Measurements from ENCODE around the gene MAST4.

The MAST4 gene

GRCh38 chr5:66645039-66645438 is 48.8 kb downstream of the MAST4 start:
- Histone ChIP-seq H3K4me3 (no peak overlapping the region), H3K27ac (no peak overlapping the region), H3K9me3 (ENCODE audit: low read depth, low read length) (no peaks in the 10 kb centered on the region), H3K9ac (ENCODE audit: insufficient read length) (no peak overlapping the region), H3K36me3 (ENCODE audit: insufficient read depth, low read length) (no peaks in the 10 kb centered on the region)
- no peak for DNase-seq (ENCODE audit: low read depth, low spot score)
- no peak for TF ChIP-seq POLR2AphosphoS5 (IDR thresholded peaks at IDR 0.05; ENCODE audit: borderline replicate concordance, low read depth, low read length)
- no peak for TF ChIP-seq EZH2 (IDR thresholded peaks at IDR 0.05)
- TF ChIP-seq FOXP2 (optimal IDR thresholded peaks at IDR 0.05; ENCODE audit: control extremely low read depth, extremely low read length, insufficient read depth), result no peak

GRCh38 chr5:66646570-66646969 is 50.4 kb downstream of the MAST4 start:
- Histone ChIP-seq H3K9me3 (ENCODE audit: low read depth, low read length) (no peaks in the 10 kb centered on the region), H3K36me3 (ENCODE audit: insufficient read depth, low read length) (no peaks in the 10 kb centered on the region), H3K4me3 (no peak overlapping the region), H3K27ac (no peak overlapping the region), H3K9ac (ENCODE audit: insufficient read length) (no peak overlapping the region)
- no peak for TF ChIP-seq EZH2 (IDR thresholded peaks at IDR 0.05)
- TF ChIP-seq FOXP2 (optimal IDR thresholded peaks at IDR 0.05; ENCODE audit: control extremely low read depth, extremely low read length, insufficient read depth), result no peak
- no peak for TF ChIP-seq POLR2AphosphoS5 (IDR thresholded peaks at IDR 0.05; ENCODE audit: borderline replicate concordance, low read depth, low read length)
- DNase-seq (ENCODE audit: low read depth, low spot score), result no peak

GRCh38 chr5:66647146-66647856 is 51.1 kb downstream of the MAST4 start:
- Histone ChIP-seq H3K9me3 (ENCODE audit: low read depth, low read length) (no peaks in the 10 kb centered on the region), H3K9ac (ENCODE audit: insufficient read length) (no peak overlapping the region), H3K4me3 (no peak overlapping the region), H3K36me3 (ENCODE audit: insufficient read depth, low read length) (no peaks in the 10 kb centered on the region), H3K27ac (no peak overlapping the region)
- TF ChIP-seq EZH2 (IDR thresholded peaks at IDR 0.05) (no peak), POLR2AphosphoS5 (IDR thresholded peaks at IDR 0.05; ENCODE audit: borderline replicate concordance, low read depth, low read length) (no peak), FOXP2 (optimal IDR thresholded peaks at IDR 0.05; ENCODE audit: control extremely low read depth, extremely low read length, insufficient read depth) (no peak)
- no peak for DNase-seq (ENCODE audit: low read depth, low spot score)

GRCh38 chr5:66652818-66653217 is 56.6 kb downstream of the MAST4 start:
- no peak overlapping the region for H3K27ac ChIP-seq
- H3K9ac ChIP-seq (ENCODE audit: insufficient read length), result no peak overlapping the region
- H3K9me3 ChIP-seq (ENCODE audit: low read depth, low read length), result no peaks in the 10 kb centered on the region
- H3K36me3 ChIP-seq (ENCODE audit: insufficient read depth, low read length), result no peaks in the 10 kb centered on the region
- H3K4me3 ChIP-seq, result no peak overlapping the region
- TF ChIP-seq POLR2AphosphoS5 (IDR thresholded peaks at IDR 0.05; ENCODE audit: borderline replicate concordance, low read depth, low read length), result no peak
- TF ChIP-seq FOXP2 (optimal IDR thresholded peaks at IDR 0.05; ENCODE audit: control extremely low read depth, extremely low read length, insufficient read depth), result no peak
- no peak for TF ChIP-seq EZH2 (IDR thresholded peaks at IDR 0.05)
- DNase-seq (ENCODE audit: low read depth, low spot score), result no peak

- H3K9me3 ChIP-seq (ENCODE audit: low read depth, low read length), result no peaks in the 10 kb centered on the region
- DNase-seq (ENCODE audit: low read depth, low spot score), result no peak
- H3K27ac ChIP-seq, result no peak overlapping the region
- H3K4me3 ChIP-seq, result no peak overlapping the region
- H3K36me3 ChIP-seq (ENCODE audit: insufficient read depth, low read length), result no peaks in the 10 kb centered on the region
- no peak for TF ChIP-seq FOXP2 (optimal IDR thresholded peaks at IDR 0.05; ENCODE audit: control extremely low read depth, extremely low read length, insufficient read depth)
- TF ChIP-seq POLR2AphosphoS5 (IDR thresholded peaks at IDR 0.05; ENCODE audit: borderline replicate concordance, low read depth, low read length), result no peak
- TF ChIP-seq EZH2 (IDR thresholded peaks at IDR 0.05), result no peak
- H3K9ac ChIP-seq (ENCODE audit: insufficient read length), result no peak overlapping the region
Measured at GRCh38 chr5:66653325-66653724, 57.1 kb downstream of the MAST4 start.

GRCh38 chr5:66655395-66656324 is 59.5 kb downstream of the MAST4 start:
- H3K9ac ChIP-seq (ENCODE audit: insufficient read length), result no peak overlapping the region
- no peaks in the 10 kb centered on the region for H3K9me3 ChIP-seq (ENCODE audit: low read depth, low read length)
- no peak for DNase-seq (ENCODE audit: low read depth, low spot score)
- H3K27ac ChIP-seq, result no peak overlapping the region
- no peaks in the 10 kb centered on the region for H3K36me3 ChIP-seq (ENCODE audit: insufficient read depth, low read length)
- H3K4me3 ChIP-seq, result no peak overlapping the region
- no peak for TF ChIP-seq EZH2 (IDR thresholded peaks at IDR 0.05)
- no peak for TF ChIP-seq FOXP2 (optimal IDR thresholded peaks at IDR 0.05; ENCODE audit: control extremely low read depth, extremely low read length, insufficient read depth)
- no peak for TF ChIP-seq POLR2AphosphoS5 (IDR thresholded peaks at IDR 0.05; ENCODE audit: borderline replicate concordance, low read depth, low read length)

- H3K9ac ChIP-seq (ENCODE audit: insufficient read length), result no peak overlapping the region
- no peaks in the 10 kb centered on the region for H3K36me3 ChIP-seq (ENCODE audit: insufficient read depth, low read length)
- DNase-seq (ENCODE audit: low read depth, low spot score), result no peak
- TF ChIP-seq FOXP2 (optimal IDR thresholded peaks at IDR 0.05; ENCODE audit: control extremely low read depth, extremely low read length, insufficient read depth) (no peak), EZH2 (IDR thresholded peaks at IDR 0.05) (no peak), POLR2AphosphoS5 (IDR thresholded peaks at IDR 0.05; ENCODE audit: borderline replicate concordance, low read depth, low read length) (no peak)
- no peak overlapping the region for H3K4me3 ChIP-seq
- no peak overlapping the region for H3K27ac ChIP-seq
- no peaks in the 10 kb centered on the region for H3K9me3 ChIP-seq (ENCODE audit: low read depth, low read length)
Measured at GRCh38 chr5:66658516-66658915, 62.3 kb downstream of the MAST4 start.

- no peak for DNase-seq (ENCODE audit: low read depth, low spot score)
- H3K9ac ChIP-seq (ENCODE audit: insufficient read length), result no peak overlapping the region
- H3K36me3 ChIP-seq (ENCODE audit: insufficient read depth, low read length), result no peaks in the 10 kb centered on the region
- H3K27ac ChIP-seq, result no peak overlapping the region
- TF ChIP-seq FOXP2 (optimal IDR thresholded peaks at IDR 0.05; ENCODE audit: control extremely low read depth, extremely low read length, insufficient read depth) (no peak), EZH2 (IDR thresholded peaks at IDR 0.05) (no peak), POLR2AphosphoS5 (IDR thresholded peaks at IDR 0.05; ENCODE audit: borderline replicate concordance, low read depth, low read length) (no peak)
- no peak overlapping the region for H3K4me3 ChIP-seq
- no peaks in the 10 kb centered on the region for H3K9me3 ChIP-seq (ENCODE audit: low read depth, low read length)
Measured at GRCh38 chr5:66659780-66660179, 63.6 kb downstream of the MAST4 start.

Measured in SK-N-MC (cell line).